Suprapubic skin (tissue), 4 donors: ENCODE data around the gene TMEM95. TPM values are rescaled to one million over a fixed set of nuclear protein-coding genes. Genes with fewer than 3 reads are reported as not detected.
"Not testable (repeated sequence)": the region's sequence is repeated elsewhere in the genome, so short reads cannot be mapped to it uniquely, and the experiment has no call there.

Source experiments
- DNase-seq, 2 donors: peaks; one replicate each; pipeline ENCODE4 v3.0.0-alpha.2; 2019; ENCODE audit warnings: low spot score in 2 of 2
- H3K27ac ChIP-seq: fragments of 200-600 bp; sonication (generic); one replicate; pipeline ENCODE4 v1.5.1; 2019
- H3K27me3 ChIP-seq: fragments of 200-600 bp; sonication (generic); one replicate; pipeline ENCODE4 v1.5.1; 2019
- H3K36me3 ChIP-seq: fragments of 200-600 bp; sonication (generic); one replicate; pipeline ENCODE4 v1.5.1; 2019
- H3K4me1 ChIP-seq: fragments of 200-600 bp; sonication (generic); one replicate; pipeline ENCODE4 v1.5.1; 2019
- H3K4me3 ChIP-seq: fragments of 200-600 bp; sonication (generic); one replicate; pipeline ENCODE4 v1.5.1; 2019; ENCODE audit warnings: mild to moderate bottlenecking
- H3K9me3 ChIP-seq: fragments of 200-600 bp; sonication (generic); one replicate; pipeline ENCODE4 v1.5.1; 2019
- EP300 ChIP-seq: sonication (generic); formaldehyde crosslinking; IDR thresholded peaks from one replicate; pipeline ENCODE4 v1.6.1; 2017; ENCODE audit warnings: antibody characterized with exemption
- POLR2A ChIP-seq, 2 donors: fragments of 450-650 bp; IDR thresholded peaks; one replicate each; pipeline ENCODE4 v1.6.1; 2017; ENCODE audit warnings: antibody characterized with exemption in 2 of 2, mild to moderate bottlenecking in 2 of 2, moderate library complexity in 2 of 2
- POLR2AphosphoS5 ChIP-seq, 3 donors: sonication (generic); formaldehyde crosslinking; IDR thresholded peaks; one replicate each; pipeline ENCODE4 v1.6.1; 2017; ENCODE audit warnings: antibody characterized with exemption in 3 of 3
- WGBS: methylation state at CpG from one replicate; pipeline ENCODE4 v1.1.5; 2018; 5-methylcytosine and 5-hydroxymethylcytosine counted together
- total RNA-seq, 4 donors: library from RNA; depleted of rRNA; stranded (reverse); fragments of >200 nt; gene quantifications; one replicate each; pipeline ENCODE4 v1.1.0, GENCODE V29; 2016
- TF ChIP-seq, protein P1 (sequence below), 2 donors: fragments of 200-600 bp in 1 of 2; fragments of 450-650 bp in 1 of 2; sonication (generic) in 1 of 2; IDR thresholded peaks; one replicate each; pipeline ENCODE4 v1.5.1; 2016 to 2019; ENCODE audit warnings: antibody characterized with exemption in 2 of 2, mild to moderate bottlenecking in 1 of 2, moderate library complexity in 1 of 2

TMEM95 gene
- total RNA-seq, 4 donors from 2014 or later: 0.44 TPM; not detected in 3

- H3K9me3 ChIP-seq: no peaks in the 10 kb centered on the region
- no peak overlapping the region for H3K4me3 ChIP-seq
- H3K36me3 ChIP-seq: no peaks in the 10 kb centered on the region
- H3K4me1 ChIP-seq: peaks cover 44% of the 10 kb centered on the region
- H3K27me3 ChIP-seq: no peaks in the 10 kb centered on the region
- WGBS: 18% methylated on average over 2 of the region's 8 CpGs
- DNase-seq: no peak
- TF ChIP-seq POLR2AphosphoS5 (IDR thresholded peaks at IDR 0.05): no peak
- no peak for TF ChIP-seq POLR2A (IDR thresholded peaks at IDR 0.05)
- no peak for TF ChIP-seq EP300
- TF ChIP-seq, protein P1, sequence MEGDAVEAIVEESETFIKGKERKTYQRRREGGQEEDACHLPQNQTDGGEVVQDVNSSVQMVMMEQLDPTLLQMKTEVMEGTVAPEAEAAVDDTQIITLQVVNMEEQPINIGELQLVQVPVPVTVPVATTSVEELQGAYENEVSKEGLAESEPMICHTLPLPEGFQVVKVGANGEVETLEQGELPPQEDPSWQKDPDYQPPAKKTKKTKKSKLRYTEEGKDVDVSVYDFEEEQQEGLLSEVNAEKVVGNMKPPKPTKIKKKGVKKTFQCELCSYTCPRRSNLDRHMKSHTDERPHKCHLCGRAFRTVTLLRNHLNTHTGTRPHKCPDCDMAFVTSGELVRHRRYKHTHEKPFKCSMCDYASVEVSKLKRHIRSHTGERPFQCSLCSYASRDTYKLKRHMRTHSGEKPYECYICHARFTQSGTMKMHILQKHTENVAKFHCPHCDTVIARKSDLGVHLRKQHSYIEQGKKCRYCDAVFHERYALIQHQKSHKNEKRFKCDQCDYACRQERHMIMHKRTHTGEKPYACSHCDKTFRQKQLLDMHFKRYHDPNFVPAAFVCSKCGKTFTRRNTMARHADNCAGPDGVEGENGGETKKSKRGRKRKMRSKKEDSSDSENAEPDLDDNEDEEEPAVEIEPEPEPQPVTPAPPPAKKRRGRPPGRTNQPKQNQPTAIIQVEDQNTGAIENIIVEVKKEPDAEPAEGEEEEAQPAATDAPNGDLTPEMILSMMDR (IDR thresholded peaks at IDR 0.05): no peak
- peak overlapping the region; percentile 57 for H3K27ac ChIP-seq
Observed at GRCh38 chr17:7356756-7357155, 1.8 kb downstream of the TMEM95 start.

DNA sequence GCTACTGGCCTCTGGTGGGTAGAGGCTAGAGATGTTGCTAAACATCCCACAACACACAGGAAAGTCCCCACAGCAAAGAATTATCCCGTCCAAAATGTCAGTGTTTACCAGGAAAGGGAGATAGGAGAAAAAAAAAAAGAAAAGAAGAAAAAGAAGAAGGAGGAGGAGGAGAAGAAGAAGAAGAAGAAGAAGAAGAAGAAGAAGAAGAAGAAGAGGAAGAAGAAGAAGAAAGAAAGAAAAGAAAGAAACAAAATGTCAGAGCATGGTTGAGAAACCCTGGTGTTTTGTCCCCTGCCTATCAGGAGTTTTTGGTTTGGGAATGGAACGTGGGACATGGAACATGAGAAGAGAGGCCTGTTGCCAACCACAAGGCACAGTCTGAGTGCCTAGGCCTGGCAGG is 2.4 kb downstream of the TMEM95 start:
- Histone ChIP-seq H3K4me1 (peaks cover 41% of the 10 kb centered on the region), H3K27ac (peak overlapping the region; percentile 40), H3K36me3 (no peaks in the 10 kb centered on the region), H3K4me3 (no peak overlapping the region), H3K27me3 (no peaks in the 10 kb centered on the region), H3K9me3 (no peaks in the 10 kb centered on the region)
- WGBS: 51% methylated on average over 2 of the region's 2 CpGs
- no peak for TF ChIP-seq EP300
- TF ChIP-seq, protein P1 (IDR thresholded peaks at IDR 0.05): no peak
- no peak for TF ChIP-seq POLR2AphosphoS5 (IDR thresholded peaks at IDR 0.05)
- no peak for TF ChIP-seq POLR2A (IDR thresholded peaks at IDR 0.05)
- DNase-seq: no peak

DNA sequence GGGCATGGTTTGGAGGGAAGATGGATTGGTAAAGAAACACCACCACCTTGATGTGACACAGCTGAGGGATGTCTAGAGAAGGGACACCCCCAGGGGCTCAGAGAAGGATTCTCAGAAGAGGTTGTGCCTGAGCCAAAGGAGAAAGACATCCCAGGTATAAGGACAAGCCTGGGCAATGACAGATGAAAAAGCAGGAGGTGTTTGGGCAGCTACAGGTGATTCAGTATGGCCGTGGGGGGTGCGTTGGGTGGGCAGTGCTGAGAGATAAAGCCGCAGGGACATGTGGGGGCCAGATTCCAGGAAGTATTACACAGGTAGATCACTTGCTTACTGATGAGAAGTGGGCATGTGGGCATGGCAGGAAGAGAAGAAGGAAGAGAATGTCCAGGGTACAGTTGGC is 7.0 kb downstream of the TMEM95 start:
- no peak overlapping the region for H3K27ac ChIP-seq
- WGBS: 59% methylated on average over 3 of the region's 3 CpGs
- H3K36me3 ChIP-seq: no peaks in the 10 kb centered on the region
- no peak for DNase-seq
- no peaks in the 10 kb centered on the region for H3K9me3 ChIP-seq
- no peaks in the 10 kb centered on the region for H3K4me1 ChIP-seq
- TF ChIP-seq EP300 (no peak), POLR2AphosphoS5 (IDR thresholded peaks at IDR 0.05) (no peak), POLR2A (IDR thresholded peaks at IDR 0.05) (no peak)
- TF ChIP-seq, protein P1 (IDR thresholded peaks at IDR 0.05): no peak
- H3K27me3 ChIP-seq: no peaks in the 10 kb centered on the region
- no peak overlapping the region for H3K4me3 ChIP-seq

DNA sequence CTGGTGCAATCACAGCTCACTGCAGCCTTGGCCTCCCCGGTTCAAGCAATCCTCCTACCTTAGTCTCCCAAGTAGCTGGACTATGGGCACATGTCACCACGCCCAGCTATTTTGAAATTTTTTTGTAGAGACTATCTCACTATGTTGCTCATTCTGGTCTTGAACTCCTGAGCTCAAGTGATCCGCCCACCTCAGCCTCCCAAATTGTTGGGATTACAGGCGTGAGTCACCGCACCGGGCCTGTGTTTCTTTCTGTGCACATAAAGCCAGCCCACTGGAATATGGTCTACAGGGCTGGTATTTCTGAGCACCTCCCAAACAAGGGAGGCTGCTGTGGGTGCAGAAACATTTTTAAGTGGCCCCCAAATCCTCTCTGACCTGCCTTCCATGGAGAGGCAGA is 8.4 kb downstream of the TMEM95 start:
- Histone ChIP-seq H3K27ac (no peak overlapping the region), H3K36me3 (no peaks in the 10 kb centered on the region), H3K27me3 (no peaks in the 10 kb centered on the region), H3K4me1 (no peaks in the 10 kb centered on the region), H3K4me3 (no peak overlapping the region), H3K9me3 (no peaks in the 10 kb centered on the region)
- no peak for DNase-seq
- WGBS: 86% methylated on average over 6 of the region's 6 CpGs
- TF ChIP-seq POLR2A (IDR thresholded peaks at IDR 0.05) (no peak), POLR2AphosphoS5 (IDR thresholded peaks at IDR 0.05) (no peak), EP300 (no peak)
- TF ChIP-seq, protein P1 (IDR thresholded peaks at IDR 0.05): no peak

- H3K27me3 ChIP-seq, H3K36me3 ChIP-seq, H3K27ac ChIP-seq, DNase-seq, H3K9me3 ChIP-seq, H3K4me1 ChIP-seq, H3K4me3 ChIP-seq: not testable (repeated sequence)
- WGBS: 89% methylated on average over 6 of the region's 7 CpGs
Observed at GRCh38 chr17:7365963-7366362, 11.0 kb downstream of the TMEM95 start.

DNA sequence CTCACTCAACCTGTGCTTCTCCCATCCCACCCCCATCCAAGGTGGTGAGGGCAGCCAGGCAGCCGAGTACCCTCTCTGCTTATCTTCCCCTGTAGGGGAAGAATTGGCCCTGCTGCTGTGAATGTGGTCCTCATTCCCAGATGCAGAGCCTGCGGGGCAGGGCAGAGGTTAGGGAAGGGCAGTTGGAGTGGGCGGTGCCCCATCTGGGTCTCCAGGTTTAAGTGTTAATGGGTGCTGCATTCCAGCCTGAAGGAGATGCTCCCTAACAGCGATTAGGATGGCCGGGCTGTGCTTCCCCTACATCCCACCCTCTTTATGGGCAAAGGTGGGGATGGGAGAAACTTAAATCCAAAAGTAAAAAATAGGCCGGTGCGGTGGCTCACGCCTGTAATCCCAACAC is 12.1 kb downstream of the TMEM95 start:
- H3K27ac ChIP-seq: no peak overlapping the region
- H3K36me3 ChIP-seq: no peaks in the 10 kb centered on the region
- no peaks in the 10 kb centered on the region for H3K9me3 ChIP-seq
- WGBS: 96% methylated on average over 8 of the region's 8 CpGs
- DNase-seq: no peak
- no peak overlapping the region for H3K4me3 ChIP-seq
- H3K27me3 ChIP-seq: no peaks in the 10 kb centered on the region
- TF ChIP-seq POLR2A (IDR thresholded peaks at IDR 0.05): no peak
- TF ChIP-seq, protein P1 (IDR thresholded peaks at IDR 0.05): no peak
- H3K4me1 ChIP-seq: no peaks in the 10 kb centered on the region
